RWPE2 (cell line): ENCODE data around the gene STRN3.

ENCODE experiments used
- ATAC-seq: fragments of 200-7000 bp; cut with Tn5 transposase; 3 replicates; pipeline ENCODE4 v1.9.1; 2021; ENCODE audit warnings: low read depth
- DNase-seq: peaks from one replicate; pipeline ENCODE4 v3.0.0-alpha.2; 2020; ENCODE audit warnings: low spot score
- H3K27ac ChIP-seq: fragments of 450-650 bp; 2 replicates; pipeline ENCODE4 v1.5.1; 2017; ENCODE audit warnings: mild to moderate bottlenecking; ENCODE audit not compliant: poor library complexity, severe bottlenecking
- H3K27me3 ChIP-seq: fragments of 250-450 bp; sonication (Bioruptor Pico); 2 replicates; pipeline ENCODE4 v1.5.1; 2021; ENCODE audit warnings: mild to moderate bottlenecking, moderate library complexity; ENCODE audit not compliant: insufficient read depth, poor library complexity, severe bottlenecking
- H3K36me3 ChIP-seq: fragments of 250-450 bp; sonication (Bioruptor Pico); 2 replicates; pipeline ENCODE4 v1.5.1; 2020; ENCODE audit warnings: low read depth, mild to moderate bottlenecking, moderate library complexity
- H3K4me1 ChIP-seq: fragments of 250-450 bp; sonication (Bioruptor Pico); 2 replicates; pipeline ENCODE4 v1.5.1; 2021; ENCODE audit warnings: mild to moderate bottlenecking, moderate library complexity; ENCODE audit not compliant: insufficient read depth, poor library complexity, severe bottlenecking
- H3K4me3 ChIP-seq: fragments of 250-450 bp; sonication (Bioruptor Pico); 2 replicates; pipeline ENCODE4 v1.5.1; 2021; ENCODE audit warnings: mild to moderate bottlenecking, moderate library complexity; ENCODE audit not compliant: severe bottlenecking
- H3K9me3 ChIP-seq: fragments of 250-450 bp; sonication (Bioruptor Pico); 2 replicates; pipeline ENCODE4 v1.5.1; 2021; ENCODE audit warnings: mild to moderate bottlenecking, moderate library complexity; ENCODE audit not compliant: severe bottlenecking
- TF ChIP-seq, protein P1 (sequence below): fragments of 450-650 bp; IDR thresholded peaks from one replicate; pipeline ENCODE4 v1.5.1; 2017; ENCODE audit warnings: mild to moderate bottlenecking, moderate library complexity; ENCODE audit not compliant: poor library complexity, severe bottlenecking

The STRN3 gene

DNA sequence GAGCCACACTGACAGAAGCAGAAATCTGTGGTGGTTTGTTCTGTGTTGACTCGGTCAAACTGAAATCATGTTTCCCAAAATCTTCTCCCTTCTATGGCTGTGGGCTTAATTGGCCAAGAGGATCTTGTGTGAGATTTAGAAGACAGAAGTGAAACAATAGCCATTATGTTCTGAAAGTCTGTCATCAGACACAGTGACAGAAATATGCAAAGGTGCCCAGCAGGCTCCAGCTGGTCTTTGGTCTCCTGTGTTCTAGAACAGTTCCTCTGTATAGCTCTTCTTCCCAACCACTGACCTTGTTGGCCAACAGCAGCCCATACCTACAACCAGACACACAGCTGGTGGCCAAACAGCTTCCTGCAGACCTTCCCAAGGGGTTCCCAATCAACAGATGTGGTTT, 176.8 kb downstream of the STRN3 start:
- no peak for ATAC-seq
- no peak for DNase-seq
- Histone ChIP-seq H3K27ac (no peak overlapping the region), H3K4me3 (no peak overlapping the region), H3K4me1 (no peaks in the 10 kb centered on the region), H3K9me3 (no peaks in the 10 kb centered on the region), H3K36me3 (no peaks in the 10 kb centered on the region), H3K27me3 (peaks cover 26% of the 10 kb centered on the region)
- TF ChIP-seq, protein P1, sequence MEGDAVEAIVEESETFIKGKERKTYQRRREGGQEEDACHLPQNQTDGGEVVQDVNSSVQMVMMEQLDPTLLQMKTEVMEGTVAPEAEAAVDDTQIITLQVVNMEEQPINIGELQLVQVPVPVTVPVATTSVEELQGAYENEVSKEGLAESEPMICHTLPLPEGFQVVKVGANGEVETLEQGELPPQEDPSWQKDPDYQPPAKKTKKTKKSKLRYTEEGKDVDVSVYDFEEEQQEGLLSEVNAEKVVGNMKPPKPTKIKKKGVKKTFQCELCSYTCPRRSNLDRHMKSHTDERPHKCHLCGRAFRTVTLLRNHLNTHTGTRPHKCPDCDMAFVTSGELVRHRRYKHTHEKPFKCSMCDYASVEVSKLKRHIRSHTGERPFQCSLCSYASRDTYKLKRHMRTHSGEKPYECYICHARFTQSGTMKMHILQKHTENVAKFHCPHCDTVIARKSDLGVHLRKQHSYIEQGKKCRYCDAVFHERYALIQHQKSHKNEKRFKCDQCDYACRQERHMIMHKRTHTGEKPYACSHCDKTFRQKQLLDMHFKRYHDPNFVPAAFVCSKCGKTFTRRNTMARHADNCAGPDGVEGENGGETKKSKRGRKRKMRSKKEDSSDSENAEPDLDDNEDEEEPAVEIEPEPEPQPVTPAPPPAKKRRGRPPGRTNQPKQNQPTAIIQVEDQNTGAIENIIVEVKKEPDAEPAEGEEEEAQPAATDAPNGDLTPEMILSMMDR, result no peak

DNA sequence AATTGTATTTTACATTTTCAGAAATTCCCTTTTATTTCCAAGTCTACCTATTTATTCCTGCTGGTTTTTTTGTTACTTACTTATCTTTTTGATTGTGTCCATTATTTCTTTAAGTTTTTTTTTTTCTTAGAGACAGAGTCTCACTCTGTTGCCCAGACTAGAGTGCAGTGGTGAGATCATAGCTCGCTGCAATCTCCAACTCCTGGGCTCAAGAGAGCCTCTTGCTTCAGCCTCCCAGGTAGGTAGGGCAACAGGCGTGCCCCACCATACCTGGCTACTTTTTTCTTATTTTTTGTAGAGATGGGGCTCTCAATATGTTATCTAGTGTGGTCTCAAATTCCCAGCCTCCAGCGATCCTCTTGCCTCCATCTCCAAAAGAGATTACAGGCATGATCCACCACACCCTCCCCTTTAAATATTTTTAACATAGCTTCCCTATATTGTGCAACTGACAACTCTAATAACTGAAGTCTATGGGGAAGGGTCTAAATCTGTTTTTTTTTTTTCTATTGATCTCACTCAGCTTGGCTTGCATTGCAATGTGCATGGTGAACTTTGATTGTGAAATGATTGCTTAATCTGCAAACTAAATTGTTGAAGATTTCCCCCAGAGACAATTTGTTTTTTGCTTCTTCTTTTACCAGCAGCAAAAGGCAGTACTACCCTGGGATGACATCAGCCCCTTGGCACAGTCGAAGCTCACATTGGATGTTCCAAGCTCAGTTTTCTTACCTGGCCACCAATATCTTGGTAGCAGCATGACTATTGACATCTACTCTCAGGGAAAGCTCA, 177.5 kb downstream of the STRN3 start:
- DNase-seq (no peak), ATAC-seq (no peak)
- no peaks in the 10 kb centered on the region for H3K36me3 ChIP-seq
- TF ChIP-seq, protein P1, result no peak
- no peak overlapping the region for H3K27ac ChIP-seq
- no peak overlapping the region for H3K4me3 ChIP-seq
- peaks cover 26% of the 10 kb centered on the region for H3K27me3 ChIP-seq
- H3K4me1 ChIP-seq, result no peaks in the 10 kb centered on the region
- H3K9me3 ChIP-seq, result no peaks in the 10 kb centered on the region
